WERI-Rb-1 (cell line): ENCODE results near the gene OPN1SW.

Experiments used
- DNase-seq: peaks from one replicate; pipeline ENCODE4 v3.0.0-alpha.2; 2020
- H3K27ac ChIP-seq: fragments of 250-450 bp; sonication (Bioruptor Pico); 2 replicates; pipeline ENCODE4 v1.5.1; 2020; ENCODE audit warnings: mild to moderate bottlenecking, moderate library complexity
- H3K27me3 ChIP-seq: fragments of 250-450 bp; sonication (Bioruptor Pico); 2 replicates; pipeline ENCODE4 v1.5.1; 2021; ENCODE audit warnings: mild to moderate bottlenecking, low read depth, moderate library complexity; ENCODE audit not compliant: insufficient read depth, severe bottlenecking
- H3K36me3 ChIP-seq: fragments of 250-450 bp; sonication (Bioruptor Pico); 2 replicates; pipeline ENCODE4 v1.5.1; 2020; ENCODE audit warnings: mild to moderate bottlenecking, moderate library complexity
- H3K4me3 ChIP-seq: 2 replicates; pipeline ENCODE4 v1.5.1; 2011; ENCODE audit warnings: low read depth, mild to moderate bottlenecking, control low read depth, low read length
- H3K9me3 ChIP-seq: fragments of 250-450 bp; sonication (Bioruptor Pico); 2 replicates; pipeline ENCODE4 v1.5.1; 2021; ENCODE audit warnings: mild to moderate bottlenecking, moderate library complexity; ENCODE audit not compliant: severe bottlenecking
- TF ChIP-seq, protein P1 (sequence below): IDR thresholded peaks from 2 replicates; pipeline ENCODE4 v1.5.1; 2011; ENCODE audit warnings: low read depth, mild to moderate bottlenecking, control low read depth, inconsistent platforms, low read length

Gene OPN1SW

DNA sequence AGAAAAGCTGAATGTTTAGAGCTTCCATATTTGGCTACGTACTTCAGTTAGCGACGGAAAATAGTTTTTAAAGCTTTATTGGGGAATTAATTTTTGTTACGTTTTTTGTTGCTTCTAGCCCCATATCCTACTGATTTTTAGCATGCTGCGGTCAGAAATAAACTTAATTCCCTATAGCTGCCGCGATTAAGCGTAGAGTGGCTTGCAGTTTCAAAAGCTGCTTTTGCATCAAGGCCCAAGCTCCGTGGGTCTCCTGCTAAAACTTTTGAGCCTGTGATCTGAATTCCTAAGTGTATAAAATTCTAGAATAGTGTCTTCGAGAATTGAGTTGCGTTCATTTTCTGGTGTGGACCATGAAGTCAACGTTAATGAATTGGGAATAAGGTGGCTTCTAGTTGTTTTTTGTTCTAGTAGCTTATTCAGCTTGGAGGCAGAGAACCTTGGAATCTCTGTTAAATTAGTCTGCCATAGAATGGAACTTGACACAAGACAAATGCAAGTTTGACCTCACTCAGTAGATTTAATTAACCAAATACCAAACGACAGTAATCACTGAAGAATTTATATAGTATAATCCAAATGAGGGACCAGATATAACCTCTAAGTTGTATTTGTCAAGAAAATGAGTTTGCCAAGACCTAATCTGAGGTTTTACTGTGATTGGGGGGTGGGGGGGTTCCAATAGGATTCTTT is 35.5 kb downstream of the OPN1SW start:
- Histone ChIP-seq H3K27me3 (no peaks in the 10 kb centered on the region), H3K4me3 (peak overlapping the region; percentile 99), H3K9me3 (no peaks in the 10 kb centered on the region), H3K27ac (peak overlapping the region; percentile 77), H3K36me3 (peaks cover 7% of the 10 kb centered on the region)
- TF ChIP-seq, protein P1, sequence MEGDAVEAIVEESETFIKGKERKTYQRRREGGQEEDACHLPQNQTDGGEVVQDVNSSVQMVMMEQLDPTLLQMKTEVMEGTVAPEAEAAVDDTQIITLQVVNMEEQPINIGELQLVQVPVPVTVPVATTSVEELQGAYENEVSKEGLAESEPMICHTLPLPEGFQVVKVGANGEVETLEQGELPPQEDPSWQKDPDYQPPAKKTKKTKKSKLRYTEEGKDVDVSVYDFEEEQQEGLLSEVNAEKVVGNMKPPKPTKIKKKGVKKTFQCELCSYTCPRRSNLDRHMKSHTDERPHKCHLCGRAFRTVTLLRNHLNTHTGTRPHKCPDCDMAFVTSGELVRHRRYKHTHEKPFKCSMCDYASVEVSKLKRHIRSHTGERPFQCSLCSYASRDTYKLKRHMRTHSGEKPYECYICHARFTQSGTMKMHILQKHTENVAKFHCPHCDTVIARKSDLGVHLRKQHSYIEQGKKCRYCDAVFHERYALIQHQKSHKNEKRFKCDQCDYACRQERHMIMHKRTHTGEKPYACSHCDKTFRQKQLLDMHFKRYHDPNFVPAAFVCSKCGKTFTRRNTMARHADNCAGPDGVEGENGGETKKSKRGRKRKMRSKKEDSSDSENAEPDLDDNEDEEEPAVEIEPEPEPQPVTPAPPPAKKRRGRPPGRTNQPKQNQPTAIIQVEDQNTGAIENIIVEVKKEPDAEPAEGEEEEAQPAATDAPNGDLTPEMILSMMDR: no peak
- DNase-seq: no peak

DNA sequence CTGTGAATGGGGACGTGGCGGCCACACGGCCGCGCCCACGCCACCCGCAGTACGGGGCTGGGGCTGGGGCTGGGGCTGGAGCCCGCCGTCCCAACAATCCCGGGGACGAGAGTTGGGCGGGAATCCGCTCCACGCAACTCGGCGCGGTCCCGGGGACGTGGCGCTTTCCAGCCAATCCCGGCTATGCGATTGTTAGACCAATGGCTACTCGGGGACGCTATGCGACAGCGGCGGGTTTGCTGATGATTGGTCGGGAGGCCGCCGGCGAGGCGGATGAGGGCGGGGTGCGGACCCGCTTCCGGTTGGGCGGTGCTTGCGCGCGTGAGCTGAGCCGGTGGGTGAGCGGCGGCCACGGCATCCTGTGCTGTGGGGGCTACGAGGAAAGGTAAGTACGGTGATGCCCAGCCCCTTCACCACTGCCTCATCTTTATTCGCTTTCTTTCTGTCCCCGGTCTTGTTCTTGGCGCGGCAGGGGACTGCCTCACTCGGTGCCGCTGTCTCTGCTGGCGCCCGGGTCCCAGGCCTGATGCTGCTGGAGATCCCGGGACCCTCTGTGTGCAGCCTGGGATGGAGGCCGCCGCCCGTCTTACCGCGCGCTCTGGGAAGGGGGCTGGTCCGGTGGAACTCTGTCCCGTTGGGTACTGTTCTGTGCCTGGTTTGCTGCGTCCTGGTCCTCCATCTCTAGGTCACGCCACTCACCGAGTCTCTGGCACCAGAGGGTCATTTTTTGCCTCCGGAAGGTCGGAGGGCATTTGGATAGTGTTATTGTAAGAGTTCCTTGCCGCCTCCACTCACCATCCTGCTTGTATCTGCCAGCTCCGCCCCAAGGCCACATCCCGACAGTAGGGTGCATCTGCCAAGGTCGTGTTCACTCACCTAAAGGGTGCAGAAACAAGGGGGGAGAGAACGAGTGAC is 36.3 kb downstream of the OPN1SW start, which contains the start of gene CALU:
CALU (plus strand) TSS at position 312 of the 915 bp plus-strand sequence. CDS start 9,225 bp downstream, outside the sequence.
- no peaks in the 10 kb centered on the region for H3K27me3 ChIP-seq
- peaks cover 7% of the 10 kb centered on the region for H3K36me3 ChIP-seq
- peak within 1 kb of the TSS; percentile 99 for H3K4me3 ChIP-seq
- TF ChIP-seq, protein P1: no peak
- H3K9me3 ChIP-seq: no peaks in the 10 kb centered on the region
- peak within 1 kb of the TSS; percentile 79 for H3K27ac ChIP-seq
- DNase-seq: peak; percentile 97

DNA sequence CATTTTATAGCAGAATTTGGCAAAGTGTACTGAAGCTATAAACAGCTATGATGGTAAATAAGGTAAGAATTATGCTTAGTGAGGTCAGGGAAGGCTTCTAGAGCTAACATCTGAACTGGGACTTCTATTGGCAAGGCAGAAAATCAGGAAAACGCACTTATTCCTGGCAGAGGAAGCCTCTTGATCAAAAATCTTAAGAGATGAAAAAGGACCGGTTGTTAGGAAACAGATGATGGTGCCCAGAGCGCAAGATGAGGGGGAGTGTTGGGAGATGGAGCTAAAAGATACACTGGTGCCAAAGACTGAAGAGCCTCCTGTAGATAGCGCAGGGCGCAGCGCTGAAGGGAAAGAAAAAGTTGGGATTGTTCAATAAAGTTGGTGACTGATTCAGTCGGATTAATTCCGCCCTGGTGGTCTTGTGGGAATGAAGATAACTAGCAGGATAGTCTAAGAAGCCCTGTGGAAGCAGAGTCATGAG is 37.0 kb downstream of the OPN1SW start:
- Histone ChIP-seq H3K27ac (peak overlapping the region; percentile 79), H3K36me3 (peaks cover 7% of the 10 kb centered on the region), H3K27me3 (no peaks in the 10 kb centered on the region), H3K9me3 (no peaks in the 10 kb centered on the region), H3K4me3 (peak overlapping the region; percentile 99)
- TF ChIP-seq, protein P1: no peak
- no peak for DNase-seq

DNA sequence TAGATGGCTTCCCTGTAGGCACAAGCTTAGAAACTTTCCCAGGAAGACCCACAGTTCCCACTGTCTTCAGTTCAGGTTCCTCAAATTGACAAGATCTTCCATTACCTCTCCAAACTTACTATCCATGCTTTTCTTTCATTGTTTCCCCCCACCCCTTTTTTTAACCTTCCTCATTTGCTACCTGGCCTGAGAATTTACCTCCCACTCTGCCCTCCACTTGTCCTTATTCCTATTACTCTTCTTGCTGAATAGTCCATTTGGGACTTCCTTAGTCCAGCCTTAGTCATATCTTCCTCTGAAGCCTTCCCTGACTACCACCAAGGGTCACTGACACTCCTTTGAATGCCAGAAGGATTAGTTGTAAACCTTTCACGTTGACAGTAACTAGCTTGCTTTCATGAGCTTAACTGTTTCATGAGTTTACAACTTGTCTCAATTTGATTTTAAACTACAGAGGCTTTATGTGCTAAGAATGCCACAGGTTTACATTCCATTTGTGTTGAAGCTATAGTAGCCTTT is 37.7 kb downstream of the OPN1SW start:
- no peaks in the 10 kb centered on the region for H3K9me3 ChIP-seq
- no peak overlapping the region for H3K27ac ChIP-seq
- H3K4me3 ChIP-seq: peak overlapping the region; percentile 99; the same call in 1 of the 2 replicates
- DNase-seq: no peak
- peaks cover 7% of the 10 kb centered on the region; the same call in 1 of the 2 replicates for H3K36me3 ChIP-seq
- H3K27me3 ChIP-seq: no peaks in the 10 kb centered on the region
- TF ChIP-seq, protein P1: no peak

DNA sequence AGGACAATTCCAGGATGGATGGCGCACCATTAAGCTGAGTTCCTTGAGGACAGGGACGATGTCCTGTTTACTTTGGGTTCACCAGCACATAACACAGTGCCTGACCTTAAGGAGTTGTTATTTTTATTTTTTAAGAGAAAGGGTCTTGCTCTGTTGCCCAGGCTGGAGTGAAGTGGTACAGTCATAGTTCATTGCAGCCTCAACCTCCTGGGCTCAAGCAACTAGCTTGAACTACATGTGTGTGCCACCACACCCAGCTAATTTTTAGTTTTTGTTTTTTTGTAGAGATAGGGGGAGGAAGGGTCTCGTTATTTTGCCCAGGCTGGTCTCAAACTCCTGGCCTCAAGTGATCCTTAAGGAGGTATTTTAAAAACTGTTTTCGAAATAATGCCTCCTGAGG is 38.2 kb downstream of the OPN1SW start:
- no peak for DNase-seq
- TF ChIP-seq, protein P1: no peak
- Histone ChIP-seq H3K27me3 (no peaks in the 10 kb centered on the region), H3K27ac (no peak overlapping the region), H3K9me3 (no peaks in the 10 kb centered on the region), H3K36me3 (peaks cover 7% of the 10 kb centered on the region; the same call in 1 of the 2 replicates), H3K4me3 (no peak overlapping the region)
